GM18873 (cell line): ENCODE measurements around the gene USP48.

Experiments used
- ATAC-seq: cut with Tn5 transposase; IDR thresholded peaks from one replicate; pipeline ENCODE4 v1.9.1; 2021; ENCODE audit warnings: mild to moderate bottlenecking, moderate library complexity, moderate number of reproducible peaks; ENCODE audit not compliant: unreplicated experiment, low FRiP score

The USP48 gene

DNA sequence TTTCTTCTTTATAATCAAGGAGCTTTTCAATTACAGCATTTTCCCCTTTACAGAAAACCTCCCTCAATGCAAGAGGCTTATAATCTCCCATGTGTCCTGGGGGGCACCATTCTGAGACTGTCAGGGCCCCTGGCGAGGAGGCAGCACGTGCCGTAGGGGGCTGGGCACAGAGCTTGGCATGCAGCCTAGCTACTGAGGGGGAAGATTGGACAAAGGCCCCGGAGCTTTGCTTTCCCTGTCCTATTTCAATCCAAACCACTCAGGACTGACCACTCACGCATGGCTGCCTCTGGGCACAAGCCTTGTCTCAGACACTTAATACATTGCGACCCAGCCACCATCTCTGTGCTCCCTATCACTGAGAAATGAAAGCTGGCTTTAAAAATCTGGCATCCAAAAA is 111.0 kb downstream of the USP48 start:
- ATAC-seq: no peak

DNA sequence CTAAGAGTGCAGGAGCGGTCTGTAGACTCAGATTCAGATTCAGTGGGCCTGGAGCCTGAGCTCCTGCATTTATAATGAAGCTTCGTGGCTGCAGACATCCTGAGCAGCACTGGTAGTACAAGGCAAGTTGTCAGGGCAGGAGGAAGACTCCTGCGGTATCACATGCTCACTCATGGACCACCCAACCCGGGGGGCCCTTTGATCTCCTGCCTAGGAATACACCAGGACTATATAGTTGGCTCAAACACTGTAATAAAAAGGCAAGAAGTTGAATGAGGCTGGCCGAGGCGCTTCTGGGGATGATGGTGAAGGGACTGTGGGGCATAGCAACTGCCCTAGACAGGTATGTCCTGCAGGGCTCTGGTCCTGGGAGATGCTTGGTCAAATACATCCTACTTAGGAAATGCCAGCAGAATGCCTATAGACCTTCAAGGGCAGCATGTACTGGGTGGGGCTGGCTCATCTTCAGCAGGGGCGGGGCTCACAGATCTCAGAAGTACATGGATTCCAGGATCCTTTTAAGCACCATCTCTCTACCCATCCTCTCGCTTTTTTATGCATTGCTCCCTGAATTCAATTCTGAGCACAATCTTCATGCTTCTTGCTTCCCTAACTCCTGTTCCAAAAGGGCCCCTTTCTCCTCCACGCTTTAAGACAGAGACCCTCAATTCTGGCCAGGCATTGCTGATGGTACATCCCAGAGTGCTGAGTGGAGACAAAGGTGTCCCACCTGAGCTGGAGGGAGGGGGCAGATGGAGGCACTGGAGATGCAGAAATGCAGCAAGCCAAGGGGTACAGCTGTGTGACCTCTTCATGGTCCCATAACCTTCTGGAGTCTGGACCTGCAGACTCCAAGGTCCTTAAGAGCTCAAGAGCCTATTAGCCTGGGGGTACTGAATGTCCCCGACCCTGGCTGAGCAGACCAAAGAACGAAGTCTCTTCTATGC is 111.7 kb downstream of the USP48 start:
- ATAC-seq: no peak

DNA sequence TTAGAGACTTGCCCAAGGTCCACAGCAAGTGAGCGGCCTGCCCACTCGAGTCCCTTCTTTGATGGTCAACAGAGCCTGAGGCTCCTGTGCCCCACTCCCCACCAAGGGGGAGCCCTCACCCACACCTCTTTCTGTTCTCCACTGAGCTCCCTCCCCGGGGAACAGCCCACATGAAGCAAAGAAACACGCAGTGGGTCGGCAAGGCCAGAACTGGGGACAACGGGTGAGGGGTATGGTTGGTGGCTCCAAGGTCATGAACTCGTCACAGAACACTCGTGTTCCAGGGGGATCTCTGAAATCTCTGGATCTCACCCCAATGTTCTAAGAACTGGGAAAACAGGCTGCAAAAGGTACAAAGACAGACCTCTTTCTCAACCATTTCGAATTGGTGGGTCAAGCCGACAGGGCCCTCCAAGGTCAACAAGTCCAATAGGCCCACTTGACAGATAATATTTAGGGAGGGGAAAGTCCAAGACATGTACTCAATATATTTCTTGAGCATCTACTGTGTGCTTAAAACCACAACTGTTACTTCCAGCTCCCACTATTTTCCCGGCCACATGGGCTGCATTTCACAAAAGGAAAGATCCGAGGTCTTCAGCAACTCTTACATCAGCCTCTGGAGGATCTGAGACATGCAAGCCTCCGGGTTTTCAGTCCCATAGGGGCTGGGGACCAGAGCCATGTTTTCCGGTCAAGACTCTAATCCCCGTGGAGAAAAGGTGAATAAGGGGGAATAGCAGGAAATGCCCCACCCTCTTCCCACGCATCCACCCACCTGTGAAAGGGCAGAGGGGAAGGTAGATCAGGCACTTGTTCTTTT is 112.7 kb downstream of the USP48 start:
- ATAC-seq: no peak

DNA sequence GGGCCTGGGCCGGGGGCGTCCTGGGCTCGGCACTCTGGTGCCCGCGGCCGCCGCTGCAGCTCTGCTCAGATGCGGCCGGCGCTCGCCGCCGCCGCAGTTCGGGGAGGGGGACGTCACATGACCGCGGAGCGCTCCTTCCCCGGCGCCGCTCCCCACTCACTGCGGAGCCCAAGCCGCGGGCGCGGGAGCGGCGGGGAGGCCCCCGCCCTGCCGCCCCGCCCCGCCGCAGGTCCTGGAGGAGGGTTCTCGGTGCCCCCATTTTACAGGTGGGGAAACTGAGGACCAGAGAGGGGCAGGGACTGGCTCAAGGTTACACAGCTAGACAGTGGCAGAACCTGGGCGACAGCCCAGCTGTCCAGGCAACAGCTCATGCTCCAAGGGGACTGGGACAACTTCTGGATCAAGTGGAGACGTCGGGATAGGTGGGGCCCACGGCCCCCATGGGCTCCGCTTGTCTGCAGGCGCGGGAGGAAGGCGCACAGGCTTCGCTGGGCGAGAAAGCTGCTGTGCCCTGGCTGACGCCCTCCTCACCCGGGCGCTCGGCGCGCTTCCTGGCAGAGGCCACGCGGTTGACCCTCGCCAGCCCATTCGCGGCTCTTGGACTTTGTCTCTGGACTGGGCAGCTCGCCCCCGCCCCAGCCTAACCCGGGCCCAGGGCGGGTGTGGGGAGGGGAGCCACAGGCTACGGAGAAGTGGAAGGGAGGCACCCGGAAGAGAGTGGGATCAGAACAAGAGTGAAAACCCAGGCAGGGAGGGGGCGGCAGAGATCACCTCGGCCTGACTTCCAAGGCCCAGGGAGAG is 113.5 kb downstream of the USP48 start, which contains the start of gene RAP1GAP:
RAP1GAP (minus strand) TSS at position 100 of the 801 bp plus-strand sequence. CDS start 49,325 bp downstream, outside the sequence.
- no peak for ATAC-seq

DNA sequence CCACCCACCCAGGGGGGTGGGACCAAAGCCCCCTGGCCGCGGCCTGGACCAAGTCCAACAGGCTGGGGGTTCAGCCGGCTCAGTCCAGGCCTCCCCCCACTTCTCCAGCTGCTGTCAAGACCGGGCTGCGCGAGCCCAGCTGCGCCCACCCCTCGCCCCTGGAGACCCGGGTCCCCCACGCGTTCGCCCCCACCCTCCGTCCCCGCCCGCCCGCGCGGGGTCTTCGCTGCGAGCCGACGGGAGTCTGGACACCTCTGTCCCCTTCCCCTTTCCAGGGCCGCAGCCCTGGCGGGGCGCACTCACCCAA is 114.0 kb downstream of the USP48 start:
- ATAC-seq: no peak

DNA sequence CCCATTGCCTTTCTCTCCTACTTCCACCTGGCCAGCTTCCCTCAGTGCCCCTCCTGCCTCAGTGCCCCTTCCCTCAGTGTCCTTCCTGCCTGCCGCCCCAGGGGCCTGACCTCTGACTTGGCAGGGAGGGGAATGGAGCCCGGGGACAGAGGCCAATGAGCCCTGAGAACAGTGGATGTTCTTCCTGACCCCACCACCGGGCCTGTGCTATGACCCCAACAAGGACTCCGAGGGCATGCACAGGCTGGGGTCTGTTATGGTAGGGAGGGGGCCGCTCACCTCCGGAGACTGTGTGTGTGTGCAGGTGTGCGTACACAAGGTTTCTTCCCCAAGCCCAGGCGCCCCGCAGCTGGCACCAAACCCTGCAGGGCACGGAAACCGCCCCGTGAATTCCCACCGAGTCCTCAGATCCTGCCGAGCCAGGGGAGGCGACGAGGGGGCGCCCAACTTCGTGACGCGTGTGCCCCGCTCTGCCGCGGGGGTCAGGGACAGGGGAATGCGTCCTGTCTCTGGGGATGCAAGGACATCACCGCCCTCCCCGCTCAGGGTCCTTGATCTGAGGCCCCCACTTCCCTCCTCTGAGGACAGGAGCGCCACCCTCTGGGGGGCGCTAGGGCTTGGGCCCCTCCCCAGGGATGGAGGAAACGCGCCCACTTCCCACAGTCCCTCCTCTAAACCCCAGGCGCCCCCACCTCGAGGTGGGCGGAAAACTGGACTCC is 114.6 kb downstream of the USP48 start:
- ATAC-seq: no peak

DNA sequence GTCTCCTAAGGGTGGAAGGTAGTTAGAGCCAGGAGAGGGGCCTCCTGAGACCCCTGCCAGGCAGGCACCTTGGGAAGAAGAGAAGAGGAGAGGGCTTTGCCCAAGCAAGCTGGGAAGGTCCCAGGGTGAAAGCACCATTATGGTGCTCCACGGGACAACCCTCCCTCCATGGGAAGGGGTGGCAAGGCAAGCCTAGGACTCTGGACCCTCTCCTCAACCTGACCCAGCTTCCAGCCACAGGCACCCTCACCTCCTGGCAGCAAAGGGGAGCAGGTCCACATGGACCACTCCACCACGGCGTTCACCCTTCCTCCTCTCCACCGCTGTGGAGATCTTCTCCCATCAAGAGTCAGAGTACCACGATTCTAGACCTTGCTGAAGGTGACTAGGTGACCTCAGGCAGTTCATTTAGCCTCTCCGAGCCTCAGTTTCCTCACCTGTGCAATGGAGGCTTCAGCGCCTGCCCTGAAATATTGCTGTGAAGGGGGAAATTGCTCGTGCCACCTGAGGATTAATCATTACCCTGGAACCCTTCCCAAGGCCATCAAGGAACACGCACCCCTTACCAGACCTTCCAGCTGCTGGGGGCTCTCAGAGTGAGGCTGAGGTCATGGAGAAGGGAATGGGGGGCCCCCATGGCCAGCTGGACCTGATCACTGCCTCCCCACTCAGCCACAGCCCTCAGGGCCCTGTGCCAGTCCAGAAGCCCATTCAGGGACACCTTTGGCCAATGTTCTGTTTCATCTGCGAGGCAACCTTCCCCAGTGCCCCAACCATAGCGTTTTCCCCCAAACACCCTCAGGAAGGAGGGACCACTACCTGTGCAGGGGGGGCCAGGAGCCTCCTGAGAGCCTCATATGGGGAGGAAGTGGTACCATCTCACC is 115.4 kb downstream of the USP48 start:
- no peak for ATAC-seq

DNA sequence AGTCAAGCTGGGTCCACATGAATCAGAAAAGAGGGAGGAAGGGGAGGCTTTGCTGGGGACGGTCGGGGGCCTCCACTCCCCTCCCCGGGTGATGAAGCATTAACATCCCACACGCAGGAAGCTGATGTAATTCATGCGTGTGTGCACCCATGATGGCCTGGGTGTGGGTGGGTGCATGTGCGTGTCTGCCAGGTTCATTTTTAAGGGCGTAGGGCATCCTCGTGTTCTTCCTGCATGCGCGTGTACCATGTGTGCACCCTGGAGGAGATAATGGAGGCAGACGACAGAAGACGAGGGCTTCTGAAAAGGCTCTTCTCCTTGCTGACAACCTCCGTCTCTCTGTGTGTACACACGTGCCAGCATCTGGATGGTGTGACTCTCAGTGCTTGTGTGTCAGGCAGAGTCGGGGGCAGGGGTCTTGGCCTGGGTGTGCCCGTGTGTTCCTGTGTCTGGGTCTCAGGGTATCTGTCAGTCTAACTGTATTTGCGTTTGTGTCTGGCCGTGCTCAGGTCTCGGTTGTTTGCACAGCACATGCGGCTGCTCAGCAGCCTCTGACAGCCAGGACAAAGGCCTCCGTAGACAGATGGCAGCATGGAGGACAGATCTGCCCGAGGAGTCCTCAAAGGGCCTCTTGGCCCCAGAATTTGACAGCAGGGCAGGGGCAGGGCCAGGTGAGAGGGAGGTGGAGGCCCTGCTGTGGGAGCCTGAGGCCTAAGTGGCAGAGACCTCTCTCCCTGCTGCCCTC is 116.2 kb downstream of the USP48 start:
- ATAC-seq: no peak

DNA sequence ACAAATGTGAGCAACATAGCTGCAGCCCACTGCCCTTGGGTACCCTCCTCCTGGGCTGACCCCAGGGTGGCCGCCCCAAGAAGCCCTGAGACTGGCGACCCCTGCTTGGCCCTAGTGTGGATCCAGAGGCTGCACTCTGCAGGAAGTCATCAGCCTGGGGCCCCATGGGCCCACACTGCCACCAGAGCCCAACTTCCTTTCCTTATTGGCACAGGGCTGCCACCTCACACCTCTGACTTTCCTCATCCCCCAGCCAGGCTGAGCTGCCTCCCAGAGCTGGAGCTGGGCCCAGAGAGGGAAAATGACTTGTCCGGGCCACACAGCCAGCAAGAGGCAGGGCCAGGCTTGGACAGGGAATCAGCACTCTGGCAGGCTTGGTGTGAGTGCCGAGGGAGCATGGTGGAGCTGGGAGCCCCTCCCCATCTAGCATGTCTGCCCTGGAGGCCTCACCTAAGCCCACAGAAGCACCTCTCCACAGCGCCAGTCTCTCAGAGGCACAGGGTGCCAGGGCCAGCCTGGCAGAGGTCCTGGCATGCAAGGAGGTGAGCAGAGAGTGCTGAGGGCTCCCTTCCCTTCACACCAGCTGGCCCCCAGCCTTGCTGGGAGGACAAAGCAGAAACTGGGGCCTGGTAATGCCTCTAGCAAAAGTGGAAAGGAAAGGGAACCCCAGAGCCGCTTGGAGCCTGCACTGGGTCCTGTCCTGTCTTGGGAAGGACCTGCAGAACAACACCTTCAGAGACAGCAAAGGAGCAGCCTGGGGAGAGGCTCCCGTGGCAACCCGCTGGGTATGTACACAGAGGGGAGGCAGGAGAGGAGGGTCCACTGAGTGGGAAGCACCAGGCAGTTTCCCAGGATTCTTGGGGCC is 117.0 kb downstream of the USP48 start:
- ATAC-seq: no peak

DNA sequence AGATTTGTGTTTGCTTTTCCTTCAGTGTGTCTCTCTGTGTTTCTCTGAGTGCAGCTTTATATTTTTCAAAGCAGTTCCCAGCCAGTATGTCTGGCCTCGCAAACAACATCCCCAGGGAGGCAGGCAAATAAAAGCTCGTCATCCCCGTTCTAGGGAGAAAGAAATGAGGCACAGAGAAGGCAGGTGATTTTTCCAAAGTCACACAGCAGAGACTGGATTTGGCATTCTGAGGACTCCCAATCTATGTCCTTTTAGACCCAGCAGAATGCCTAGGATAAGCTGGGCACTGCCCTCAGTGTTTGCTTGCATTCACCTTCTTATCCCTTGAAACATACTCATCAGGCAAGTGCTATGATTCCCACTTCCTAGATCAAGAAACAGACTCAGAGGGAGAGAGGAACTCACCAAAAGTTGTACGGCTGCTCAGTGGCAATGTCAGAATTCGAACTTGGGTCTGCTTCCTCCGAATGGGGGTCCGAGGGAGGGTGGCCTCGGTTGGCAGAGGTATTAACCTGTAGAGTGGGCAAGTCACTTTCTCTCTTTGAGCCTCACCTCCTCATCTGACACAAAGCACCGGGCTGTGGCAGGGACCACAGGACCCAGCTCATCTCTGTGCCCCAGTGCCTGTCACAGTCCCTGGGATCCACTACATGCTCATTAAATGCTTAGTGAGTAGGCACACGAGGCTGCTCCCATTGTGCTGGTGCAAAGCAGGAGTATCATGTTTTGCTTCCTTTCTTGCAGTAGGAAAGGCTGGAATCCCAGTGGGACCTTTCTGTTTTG is 118.0 kb downstream of the USP48 start:
- no peak for ATAC-seq

DNA sequence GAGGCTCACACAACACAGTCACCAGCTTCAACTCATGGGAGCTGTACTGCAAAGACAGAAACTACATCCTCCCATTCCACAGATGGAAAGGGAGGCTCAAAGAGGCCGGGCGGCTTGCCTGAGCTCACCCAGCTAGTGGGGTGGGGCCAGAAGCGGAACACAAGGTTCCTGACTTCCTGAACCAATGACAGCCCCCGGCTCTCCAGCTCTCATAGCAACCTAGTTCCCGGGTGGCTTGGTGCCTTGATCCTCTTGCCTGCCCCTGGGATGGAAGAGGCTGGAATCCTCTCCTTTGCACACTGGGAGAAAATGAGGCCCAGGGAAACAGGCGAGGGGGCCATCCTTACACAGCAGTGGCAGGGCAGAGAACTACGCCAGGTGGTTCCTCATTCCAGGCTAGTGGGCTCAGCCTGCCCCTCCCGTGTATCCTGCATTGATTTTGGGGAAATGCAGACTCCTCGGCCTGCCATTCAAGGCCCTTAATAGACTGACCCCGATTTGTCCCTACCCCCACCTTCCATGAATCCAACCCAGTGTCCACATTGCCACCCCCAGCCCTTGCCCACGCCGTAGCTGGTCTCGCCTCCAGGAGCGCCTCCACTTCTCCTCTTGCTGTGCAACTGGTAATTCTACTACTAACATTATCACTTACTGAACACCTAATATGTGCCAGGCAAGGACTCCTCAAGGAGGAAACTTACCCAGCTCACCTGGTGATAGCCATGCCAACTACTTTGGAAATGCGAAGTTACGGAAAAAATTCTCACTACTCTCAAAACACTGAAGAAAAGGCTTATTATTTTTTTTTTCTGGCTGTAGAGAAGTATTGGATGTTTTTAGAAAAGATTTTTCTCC is 118.8 kb downstream of the USP48 start:
- ATAC-seq: no peak

DNA sequence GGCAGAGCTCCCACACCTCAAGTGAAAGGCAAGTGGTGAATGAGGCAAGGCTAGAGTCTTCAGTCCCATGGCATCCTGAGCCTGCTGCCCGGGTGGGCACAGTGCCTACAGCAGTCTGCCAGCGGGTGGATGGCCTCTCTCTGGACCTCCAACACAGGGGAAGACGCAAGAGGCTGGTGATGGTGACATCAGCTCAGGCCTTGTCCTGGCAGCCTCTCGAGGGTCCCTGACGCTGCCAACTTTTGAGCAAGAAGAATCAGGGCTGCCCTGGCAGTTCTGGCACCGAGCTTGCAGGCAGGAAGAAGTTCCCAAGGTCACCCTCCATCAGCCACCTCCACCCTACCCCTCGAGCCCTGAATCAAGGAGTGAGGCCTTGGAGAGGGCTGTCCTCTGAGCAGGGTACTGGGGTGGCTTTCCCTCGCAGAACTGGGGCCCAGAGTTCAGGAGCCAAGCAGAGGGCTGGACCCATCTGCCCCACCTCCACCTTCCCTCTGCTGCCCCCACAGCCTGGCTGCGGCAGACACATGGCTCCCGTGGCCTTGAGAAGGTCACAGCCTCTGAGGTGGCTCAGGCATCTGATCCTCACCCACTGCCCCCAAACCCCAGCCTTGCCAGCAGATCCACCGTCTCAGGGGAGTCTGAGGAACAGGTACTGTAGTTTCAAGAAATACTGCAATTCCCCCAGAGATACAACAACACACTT is 119.5 kb downstream of the USP48 start:
- ATAC-seq: no peak

DNA sequence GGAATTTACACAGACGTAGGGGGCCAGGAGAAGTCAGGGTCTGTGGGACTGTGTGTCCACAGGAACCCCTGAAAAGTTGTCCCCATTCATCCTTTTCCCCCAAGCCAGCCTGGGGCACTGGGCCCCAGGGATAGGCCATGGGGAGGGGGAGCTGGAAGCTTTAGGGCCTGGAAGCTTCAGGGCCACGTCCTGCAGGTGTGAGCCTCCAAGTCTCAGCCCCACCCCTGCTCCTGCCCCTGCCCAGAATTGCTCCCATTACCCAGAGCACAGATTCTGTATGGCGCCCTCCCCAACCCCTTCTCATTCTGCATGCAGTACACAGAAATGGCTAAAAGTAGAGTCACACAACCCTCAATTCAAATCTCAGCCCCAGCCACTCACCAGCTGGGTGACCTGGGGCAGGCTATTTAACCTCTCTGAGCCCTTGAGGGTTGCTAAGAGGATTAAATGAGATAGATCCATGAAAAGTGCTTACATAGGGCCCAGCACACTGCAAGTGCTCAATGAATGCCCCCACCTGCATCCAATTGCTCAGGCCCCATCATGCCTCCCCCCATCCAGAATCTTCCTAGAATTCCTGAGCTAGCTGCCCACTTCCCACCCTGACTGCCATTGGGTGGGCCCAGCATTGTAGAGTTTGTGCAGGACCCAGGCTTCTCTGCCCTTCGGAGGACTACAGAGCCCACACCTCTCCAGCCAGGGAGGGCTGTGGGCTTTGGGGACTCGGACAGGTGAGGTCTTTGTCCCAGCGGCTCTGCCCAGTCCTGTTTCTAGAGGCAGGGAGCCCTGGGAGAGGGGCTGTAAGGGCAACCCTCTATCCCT is 120.3 kb downstream of the USP48 start:
- ATAC-seq: no peak

DNA sequence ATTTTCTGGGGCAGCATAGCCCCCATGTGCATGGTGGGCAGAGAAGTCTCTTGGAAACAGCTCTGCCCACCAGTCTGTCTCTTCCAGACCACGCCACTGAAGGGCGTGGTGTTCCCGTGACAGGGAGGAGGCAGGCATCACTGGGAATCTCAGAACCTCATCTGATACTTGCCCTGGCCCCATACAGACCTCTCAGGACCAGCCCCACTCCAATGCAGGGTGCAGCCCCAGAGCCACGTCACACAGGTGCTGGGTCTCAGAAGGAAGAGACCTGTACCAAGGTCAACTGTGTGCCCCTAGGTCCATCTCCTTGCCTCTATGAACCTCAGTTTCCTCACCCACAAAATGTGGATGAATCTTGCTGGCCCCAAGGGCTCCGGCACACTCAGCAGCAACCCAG is 121.1 kb downstream of the USP48 start:
- no peak for ATAC-seq
